Testis (tissue), 2 donors: ENCODE data around the gene PRIMPOL.

Source experiments
- CTCF ChIP-seq, 3 experiments: fragments of 450-650 bp in 2 of 3; fragments of 200-600 bp in 1 of 3; sonication (generic) in 1 of 3; IDR thresholded peaks; one replicate each; pipeline ENCODE4 v1.5.1; 2016 to 2019; ENCODE audit warnings: antibody characterized with exemption in 3 of 3, mild to moderate bottlenecking in 2 of 3, moderate library complexity in 1 of 3
- POLR2A ChIP-seq: fragments of 450-650 bp; IDR thresholded peaks from one replicate; pipeline ENCODE4 v1.6.1; 2017; ENCODE audit warnings: antibody characterized with exemption, mild to moderate bottlenecking, moderate library complexity

DNA sequence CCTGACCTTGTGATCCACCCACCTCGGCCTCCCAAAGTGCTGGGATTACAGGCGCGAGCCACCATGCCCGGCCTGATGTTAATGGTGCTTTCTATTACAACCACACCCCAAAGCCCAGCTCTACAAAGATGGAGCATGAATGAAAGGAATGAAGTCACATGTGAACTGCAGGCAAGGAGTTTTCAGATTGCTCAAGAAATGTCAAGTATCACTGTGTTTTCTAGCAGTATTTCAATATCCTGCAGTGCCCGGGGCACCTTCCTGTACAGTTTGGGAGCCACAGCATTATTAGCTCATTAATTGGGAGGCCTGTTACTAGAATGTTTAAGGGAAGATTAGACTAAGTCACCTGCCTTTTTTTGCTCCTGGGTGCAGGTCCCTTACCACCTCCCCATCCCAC lies 40.1 kb downstream of the PRIMPOL start:
- TF ChIP-seq CTCF (IDR thresholded peaks at IDR 0.05): no peak
- no peak for TF ChIP-seq POLR2A
